Measurements from ENCODE around the gene ZNF205. TPM values are rescaled to one million over a fixed set of nuclear protein-coding genes. Genes with fewer than 3 reads are reported as not detected.
A peak's percentile ranks its signal among the peaks of the same experiment; 100 is the strongest.

Gene ZNF205
- total and polyA plus RNA-seq, 2 of the 13 experiments (the other 11 are each of a cell fraction or from before 2014, with no cell fraction given): 5.8 to 10.2 TPM

DNA sequence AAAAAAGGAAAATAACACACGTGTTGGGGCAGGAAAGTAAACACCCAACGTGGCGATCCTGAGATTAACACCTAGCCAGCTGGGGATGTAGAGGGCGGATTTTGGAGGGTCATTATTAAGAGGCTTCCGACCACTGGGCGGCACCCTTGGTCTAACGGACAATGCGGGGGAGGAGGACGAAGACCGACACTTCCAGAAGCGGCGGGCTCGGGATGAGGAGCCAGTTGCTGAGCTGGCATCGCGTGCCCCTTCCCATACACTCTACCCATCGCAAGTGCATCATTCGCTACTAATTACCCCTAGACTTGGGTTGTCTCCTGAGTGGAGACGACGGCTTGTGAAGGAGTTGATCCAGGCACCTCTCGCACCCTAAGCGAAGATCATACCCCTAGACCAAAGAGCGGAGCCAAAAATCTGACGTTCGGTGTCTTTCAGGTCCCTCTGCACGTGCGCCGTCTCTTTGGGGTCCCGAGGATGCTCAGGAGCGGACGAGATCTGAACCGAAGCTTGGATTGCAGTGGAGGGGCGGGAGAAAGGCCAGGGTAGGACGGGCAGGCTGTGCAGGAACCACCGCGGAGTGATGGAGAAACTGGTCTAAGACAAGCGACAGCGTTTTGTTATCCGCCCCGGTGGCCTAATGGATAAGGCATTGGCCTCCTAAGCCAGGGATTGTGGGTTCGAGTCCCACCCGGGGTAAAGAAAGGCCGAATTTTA lies 40.0 kb downstream of the ZNF205 start (continued):
- TF ChIP-seq POGZ (CRISPR knock-in tag; IDR thresholded peaks at IDR 0.05): 0 out of 2 replicates have a peak, but pooled peaks have one; percentile 34
- no peak for TF ChIP-seq ZNF850 (CRISPR knock-in tag; conservative IDR thresholded peaks at IDR 0.05)
- TF ChIP-seq MTA3 (CRISPR knock-in tag; IDR thresholded peaks at IDR 0.05): no peak
- TF ChIP-seq ATF1 (CRISPR knock-in tag; IDR thresholded peaks at IDR 0.05): no peak
- no peak; the same call in 1 of the 2 replicates for TF ChIP-seq KMT2B (CRISPR knock-in tag; IDR thresholded peaks at IDR 0.05)
- no peak for TF ChIP-seq ZNF773 (CRISPR knock-in tag; IDR thresholded peaks at IDR 0.05; ENCODE audit: borderline replicate concordance)
- peak; percentile 71 for TF ChIP-seq SAP130 (CRISPR knock-in tag; IDR thresholded peaks at IDR 0.05; ENCODE audit: low read depth)
- TF ChIP-seq, protein P1, sequence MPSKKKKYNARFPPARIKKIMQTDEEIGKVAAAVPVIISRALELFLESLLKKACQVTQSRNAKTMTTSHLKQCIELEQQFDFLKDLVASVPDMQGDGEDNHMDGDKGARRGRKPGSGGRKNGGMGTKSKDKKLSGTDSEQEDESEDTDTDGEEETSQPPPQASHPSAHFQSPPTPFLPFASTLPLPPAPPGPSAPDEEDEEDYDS (CRISPR knock-in tag; IDR thresholded peaks at IDR 0.05): peak; percentile 74
- TF ChIP-seq, protein P2, sequence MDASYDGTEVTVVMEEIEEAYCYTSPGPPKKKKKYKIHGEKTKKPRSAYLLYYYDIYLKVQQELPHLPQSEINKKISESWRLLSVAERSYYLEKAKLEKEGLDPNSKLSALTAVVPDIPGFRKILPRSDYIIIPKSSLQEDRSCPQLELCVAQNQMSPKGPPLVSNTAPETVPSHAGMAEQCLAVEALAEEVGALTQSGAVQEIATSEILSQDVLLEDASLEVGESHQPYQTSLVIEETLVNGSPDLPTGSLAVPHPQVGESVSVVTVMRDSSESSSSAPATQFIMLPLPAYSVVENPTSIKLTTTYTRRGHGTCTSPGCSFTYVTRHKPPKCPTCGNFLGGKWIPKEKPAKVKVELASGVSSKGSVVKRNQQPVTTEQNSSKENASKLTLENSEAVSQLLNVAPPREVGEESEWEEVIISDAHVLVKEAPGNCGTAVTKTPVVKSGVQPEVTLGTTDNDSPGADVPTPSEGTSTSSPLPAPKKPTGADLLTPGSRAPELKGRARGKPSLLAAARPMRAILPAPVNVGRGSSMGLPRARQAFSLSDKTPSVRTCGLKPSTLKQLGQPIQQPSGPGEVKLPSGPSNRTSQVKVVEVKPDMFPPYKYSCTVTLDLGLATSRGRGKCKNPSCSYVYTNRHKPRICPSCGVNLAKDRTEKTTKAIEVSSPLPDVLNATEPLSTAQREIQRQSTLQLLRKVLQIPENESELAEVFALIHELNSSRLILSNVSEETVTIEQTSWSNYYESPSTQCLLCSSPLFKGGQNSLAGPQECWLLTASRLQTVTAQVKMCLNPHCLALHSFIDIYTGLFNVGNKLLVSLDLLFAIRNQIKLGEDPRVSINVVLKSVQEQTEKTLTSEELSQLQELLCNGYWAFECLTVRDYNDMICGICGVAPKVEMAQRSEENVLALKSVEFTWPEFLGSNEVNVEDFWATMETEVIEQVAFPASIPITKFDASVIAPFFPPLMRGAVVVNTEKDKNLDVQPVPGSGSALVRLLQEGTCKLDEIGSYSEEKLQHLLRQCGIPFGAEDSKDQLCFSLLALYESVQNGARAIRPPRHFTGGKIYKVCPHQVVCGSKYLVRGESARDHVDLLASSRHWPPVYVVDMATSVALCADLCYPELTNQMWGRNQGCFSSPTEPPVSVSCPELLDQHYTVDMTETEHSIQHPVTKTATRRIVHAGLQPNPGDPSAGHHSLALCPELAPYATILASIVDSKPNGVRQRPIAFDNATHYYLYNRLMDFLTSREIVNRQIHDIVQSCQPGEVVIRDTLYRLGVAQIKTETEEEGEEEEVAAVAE (CRISPR knock-in tag; IDR thresholded peaks at IDR 0.05; ENCODE audit: borderline replicate concordance): no peak
- no peak for TF ChIP-seq ZNF878 (CRISPR knock-in tag; IDR thresholded peaks at IDR 0.05)
- no peak for TF ChIP-seq SUZ12 (IDR thresholded peaks at IDR 0.05; ENCODE audit: low read depth, low read length)
- TF ChIP-seq ZNF232 (CRISPR knock-in tag; IDR thresholded peaks at IDR 0.05; ENCODE audit: borderline replicate concordance): no peak
- no peak for TF ChIP-seq ZNF652 (CRISPR knock-in tag; IDR thresholded peaks at IDR 0.05; ENCODE audit: borderline replicate concordance, low read depth)
- no peak for TF ChIP-seq POLR2AphosphoS5 (IDR thresholded peaks at IDR 0.05; ENCODE audit: low read depth, low read length)
- TF ChIP-seq, protein P3, sequence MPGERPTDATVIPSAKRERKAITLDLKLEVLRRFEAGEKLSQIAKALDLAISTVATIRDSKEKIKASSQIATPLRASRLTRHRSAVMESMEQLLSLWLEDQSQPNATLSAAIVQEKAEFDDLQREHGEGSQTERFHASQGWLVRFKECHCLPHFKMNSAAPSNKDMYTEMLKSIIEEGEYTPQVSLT (CRISPR knock-in tag; IDR thresholded peaks at IDR 0.05; ENCODE audit: borderline replicate concordance, low read depth): 0 out of 2 replicates have a peak, but pooled peaks have one; percentile 74
- TF ChIP-seq, protein P4, sequence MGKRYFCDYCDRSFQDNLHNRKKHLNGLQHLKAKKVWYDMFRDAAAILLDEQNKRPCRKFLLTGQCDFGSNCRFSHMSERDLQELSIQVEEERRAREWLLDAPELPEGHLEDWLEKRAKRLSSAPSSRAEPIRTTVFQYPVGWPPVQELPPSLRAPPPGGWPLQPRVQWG (CRISPR knock-in tag; IDR thresholded peaks at IDR 0.05; ENCODE audit: borderline replicate concordance, low read depth): no peak
- peak; percentile 68; the same call in 1 of the 2 replicates for TF ChIP-seq ADNP (CRISPR knock-in tag; IDR thresholded peaks at IDR 0.05)
- TF ChIP-seq NBN (conservative IDR thresholded peaks at IDR 0.05): no peak
- peak; percentile 29; the same call in 1 of the 2 replicates for TF ChIP-seq PPARG (CRISPR knock-in tag; conservative IDR thresholded peaks at IDR 0.05)
- TF ChIP-seq TCF7 (IDR thresholded peaks at IDR 0.05; ENCODE audit: low read depth): no peak
- TF ChIP-seq, protein P5, sequence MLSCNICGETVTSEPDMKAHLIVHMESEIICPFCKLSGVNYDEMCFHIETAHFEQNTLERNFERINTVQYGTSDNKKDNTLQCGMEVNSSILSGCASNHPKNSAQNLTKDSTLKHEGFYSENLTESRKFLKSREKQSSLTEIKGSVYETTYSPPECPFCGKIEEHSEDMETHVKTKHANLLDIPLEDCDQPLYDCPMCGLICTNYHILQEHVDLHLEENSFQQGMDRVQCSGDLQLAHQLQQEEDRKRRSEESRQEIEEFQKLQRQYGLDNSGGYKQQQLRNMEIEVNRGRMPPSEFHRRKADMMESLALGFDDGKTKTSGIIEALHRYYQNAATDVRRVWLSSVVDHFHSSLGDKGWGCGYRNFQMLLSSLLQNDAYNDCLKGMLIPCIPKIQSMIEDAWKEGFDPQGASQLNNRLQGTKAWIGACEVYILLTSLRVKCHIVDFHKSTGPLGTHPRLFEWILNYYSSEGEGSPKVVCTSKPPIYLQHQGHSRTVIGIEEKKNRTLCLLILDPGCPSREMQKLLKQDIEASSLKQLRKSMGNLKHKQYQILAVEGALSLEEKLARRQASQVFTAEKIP (CRISPR knock-in tag; IDR thresholded peaks at IDR 0.05; ENCODE audit: borderline replicate concordance): no peak
- TF ChIP-seq MZF1 (CRISPR knock-in tag; IDR thresholded peaks at IDR 0.05; ENCODE audit: borderline replicate concordance): no peak
- TF ChIP-seq ZNF317 (CRISPR knock-in tag; IDR thresholded peaks at IDR 0.05): peak; percentile 47; the same call in 1 of the 2 replicates
- TF ChIP-seq ZNF383 (CRISPR knock-in tag; IDR thresholded peaks at IDR 0.05; ENCODE audit: borderline replicate concordance): peak; percentile 50; the same call in 1 of the 2 replicates
- TF ChIP-seq MBNL3 (CRISPR knock-in tag; conservative IDR thresholded peaks at IDR 0.05): no peak

All from HepG2 (cell line).